Measurements from ENCODE around the gene TSLP.

TSLP gene

DNA sequence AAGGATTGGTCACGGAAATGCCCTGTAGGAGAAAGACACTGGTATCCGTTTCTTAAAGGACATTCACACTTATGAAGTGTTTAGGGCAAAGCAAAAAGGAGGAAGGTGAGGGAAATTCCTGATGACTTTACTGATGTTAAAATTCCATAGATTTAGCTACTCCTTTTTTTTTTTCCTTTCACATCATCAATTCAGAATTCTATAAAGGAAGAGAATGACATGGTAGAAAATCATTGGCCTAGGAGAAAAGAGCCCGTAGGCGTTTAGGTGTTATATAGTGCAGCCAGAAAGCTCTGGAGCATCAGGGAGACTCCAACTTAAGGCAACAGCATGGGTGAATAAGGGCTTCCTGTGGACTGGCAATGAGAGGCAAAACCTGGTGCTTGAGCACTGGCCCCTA is at the start of gene TSLP:
Gene TSLP (plus strand): TSS at position 301 of the 400 bp plus-strand sequence. CDS start 178 bp downstream, outside the sequence.
- no peak for DNase-seq

GRCh38 chr5:111022301-111022700 is 49.2 kb upstream of the TSLP start:
- no peak for DNase-seq

DNA sequence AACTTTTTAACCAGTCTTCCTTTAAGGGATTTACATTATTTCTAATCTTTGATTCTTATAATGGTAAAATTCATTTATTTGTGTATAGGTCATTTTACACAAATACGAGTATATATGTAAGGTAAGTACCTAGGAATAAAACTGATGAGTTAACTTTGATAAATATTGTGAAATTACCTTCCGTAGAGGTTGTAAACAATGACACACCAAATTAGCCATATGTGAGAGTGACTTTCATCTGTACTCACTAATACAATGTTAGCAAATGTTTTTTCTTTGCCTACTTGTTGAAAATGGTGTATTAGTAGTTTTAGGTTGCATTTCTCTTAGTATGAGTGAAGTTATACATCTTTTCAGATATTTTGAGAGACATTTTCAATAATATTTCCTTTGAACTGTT is 42.6 kb upstream of the TSLP start:
- DNase-seq: no peak

DNA sequence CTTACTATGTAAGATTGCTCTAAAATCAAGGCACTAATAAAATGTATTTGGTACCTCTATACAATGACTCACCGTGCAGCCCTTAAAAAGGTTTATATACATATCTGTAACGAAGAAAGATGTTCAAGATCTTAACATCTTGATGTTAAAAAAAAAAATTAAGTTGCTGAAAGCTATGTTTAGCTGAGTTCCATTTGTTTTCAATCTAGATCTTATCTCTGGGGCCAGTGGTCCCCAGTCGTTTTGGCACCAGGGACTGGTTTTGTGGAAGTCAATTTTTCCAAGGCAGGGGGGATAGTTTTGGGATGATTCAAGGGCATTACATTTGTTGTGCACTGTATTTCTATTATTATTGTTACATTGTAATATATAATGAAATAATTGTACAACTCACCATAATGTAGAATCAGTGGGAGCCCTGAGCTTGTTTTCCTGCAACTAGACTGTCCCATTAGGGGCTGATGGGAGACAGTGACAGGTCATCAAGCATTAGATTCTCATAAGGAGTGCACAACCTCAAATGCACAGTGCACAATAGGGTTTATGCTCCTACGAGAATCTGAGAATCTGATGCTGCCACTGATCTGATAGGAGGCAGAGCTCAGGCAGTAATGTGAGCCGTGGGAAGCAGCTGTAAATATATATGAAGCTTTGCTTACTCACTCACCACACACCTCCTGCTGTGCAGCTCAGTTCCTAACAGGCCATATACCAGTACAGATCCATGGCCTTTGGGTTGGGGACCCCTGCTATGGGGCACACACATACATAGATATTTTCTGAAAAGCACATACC is 27.6 kb upstream of the TSLP start:
- no peak for DNase-seq

DNA sequence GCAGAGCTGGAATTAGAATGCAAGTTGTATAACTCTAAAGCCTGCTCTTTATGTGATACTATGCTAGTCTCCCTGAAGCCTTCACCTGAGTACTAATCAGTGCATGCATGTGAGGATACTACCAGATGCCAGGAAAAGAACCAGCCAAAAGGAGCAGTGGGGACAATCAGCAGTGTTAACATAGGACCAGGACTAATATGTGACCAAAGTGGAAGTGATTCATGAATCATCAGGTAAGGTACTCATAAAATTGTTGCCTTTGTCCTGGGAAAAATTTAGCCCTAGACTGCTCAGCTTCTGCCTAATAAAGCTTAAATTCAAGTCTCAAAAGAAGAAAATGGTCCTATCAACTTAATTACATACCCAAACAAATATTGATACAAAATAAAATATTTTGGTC is 13.4 kb upstream of the TSLP start:
- no peak for DNase-seq

- DNase-seq: no peak
These were observed 11.3 kb upstream of the TSLP start for GRCh38 chr5:111060169-111060568.

DNA sequence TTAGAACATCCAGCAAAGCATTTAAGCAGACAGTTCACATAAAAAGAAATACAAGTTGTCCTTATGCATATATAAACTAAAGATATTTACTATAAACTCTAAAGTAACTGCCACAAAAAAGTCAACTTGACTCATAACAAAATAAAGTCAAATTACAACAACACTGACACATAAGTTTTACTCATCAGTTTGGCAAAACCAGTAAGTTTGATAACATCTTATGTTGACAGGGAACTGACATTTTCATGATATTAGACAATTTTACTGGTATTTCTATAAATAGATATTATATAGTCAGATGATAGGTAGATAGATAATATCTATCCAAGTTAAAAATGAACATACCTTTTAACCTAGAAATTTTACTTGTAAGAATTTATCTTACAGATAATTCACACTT is 9.9 kb upstream of the TSLP start:
- no peak for DNase-seq

- peak; percentile 8 for DNase-seq
These were observed 7.7 kb upstream of the TSLP start for GRCh38 chr5:111063709-111064322.

DNA sequence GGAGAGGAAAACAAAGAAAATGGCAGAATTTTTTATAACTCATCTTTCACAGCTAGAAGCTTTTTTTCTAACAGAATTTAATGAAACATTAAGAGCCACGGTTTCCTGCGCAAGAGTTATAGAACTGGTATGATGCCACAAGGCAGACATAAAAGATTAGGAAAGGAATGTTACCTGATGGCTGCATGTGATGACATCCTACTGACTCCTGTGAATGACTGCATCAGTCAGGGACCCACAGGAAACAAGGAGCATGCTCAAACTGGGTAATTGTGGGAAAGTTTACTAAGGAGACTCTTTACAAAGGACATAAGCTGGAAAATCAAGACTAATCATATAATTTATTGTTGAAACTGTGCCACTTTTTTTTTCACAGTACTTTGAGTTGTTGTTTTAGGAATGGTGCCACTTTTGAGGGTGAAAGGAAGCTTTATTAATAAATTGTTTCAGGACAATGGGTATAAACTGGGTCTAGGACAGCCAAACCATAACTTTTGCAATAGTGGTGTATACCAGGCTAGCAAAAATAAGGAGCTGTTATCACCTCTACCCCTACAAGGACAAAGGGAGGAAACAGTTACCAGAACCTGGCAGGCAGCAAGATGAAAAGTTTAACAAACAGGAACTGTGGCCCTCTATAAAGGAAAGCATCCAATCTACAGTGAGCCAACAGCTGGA is 5.1 kb upstream of the TSLP start:
- no peak for DNase-seq

GRCh38 chr5:111068213-111068612 is 3.3 kb upstream of the TSLP start:
- DNase-seq: no peak

GRCh38 chr5:111069839-111070238 is 1.7 kb upstream of the TSLP start:
- no peak for DNase-seq

GRCh38 chr5:111070272-111071134 is 1.0 kb upstream of the TSLP start:
- no peak for DNase-seq

- peak; percentile 65 for DNase-seq
These were observed 1.6 kb downstream of the TSLP start for GRCh38 chr5:111072949-111073682.

GRCh38 chr5:111074244-111074643 is 2.7 kb downstream of the TSLP start:
- no peak for DNase-seq

DNA sequence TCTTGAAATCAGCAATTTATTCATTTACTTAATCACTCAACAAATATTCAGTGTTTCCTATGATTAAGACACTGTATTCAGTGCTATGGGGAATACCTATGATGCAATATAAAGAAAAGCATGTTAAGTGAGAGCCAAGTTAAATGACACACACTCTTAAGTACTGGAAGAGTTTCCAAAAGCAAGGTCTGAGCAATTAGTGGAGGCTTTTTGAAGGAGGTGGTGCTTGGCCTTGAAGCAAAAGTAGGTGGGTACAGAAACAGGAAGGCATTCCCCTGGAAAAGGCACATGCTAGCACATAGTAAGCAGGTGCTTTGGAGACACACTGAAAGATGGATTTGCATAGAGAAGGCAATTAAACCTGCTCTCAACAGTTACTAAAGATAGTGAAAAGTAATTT is 4.0 kb downstream of the TSLP start:
- no peak for DNase-seq

DNA sequence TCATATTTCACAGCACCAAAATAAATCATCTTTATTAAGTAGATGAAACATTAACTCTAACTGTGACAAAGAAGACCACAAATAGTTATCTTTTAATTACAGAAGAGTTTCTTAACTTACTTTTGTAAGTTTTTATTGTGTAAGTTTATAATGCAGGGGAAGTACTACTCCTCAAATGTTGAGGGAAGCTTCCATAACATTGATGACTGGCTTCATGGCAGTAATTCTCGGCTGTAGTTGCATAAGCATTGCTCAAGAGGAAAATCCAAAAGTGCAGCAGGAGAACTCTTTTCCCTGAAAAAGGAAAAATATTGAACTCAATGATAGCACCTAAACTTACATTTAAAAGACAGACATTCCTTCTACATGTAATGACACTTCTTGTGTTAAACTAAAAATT is 4.6 kb downstream of the TSLP start:
- DNase-seq: no peak

GRCh38 chr5:111077678-111078077 is 6.2 kb downstream of the TSLP start:
- no peak for DNase-seq

- DNase-seq: no peak
These were observed 8.3 kb downstream of the TSLP start for GRCh38 chr5:111079846-111080245.

GRCh38 chr5:111083323-111083722 is 11.8 kb downstream of the TSLP start:
- DNase-seq: no peak

DNA sequence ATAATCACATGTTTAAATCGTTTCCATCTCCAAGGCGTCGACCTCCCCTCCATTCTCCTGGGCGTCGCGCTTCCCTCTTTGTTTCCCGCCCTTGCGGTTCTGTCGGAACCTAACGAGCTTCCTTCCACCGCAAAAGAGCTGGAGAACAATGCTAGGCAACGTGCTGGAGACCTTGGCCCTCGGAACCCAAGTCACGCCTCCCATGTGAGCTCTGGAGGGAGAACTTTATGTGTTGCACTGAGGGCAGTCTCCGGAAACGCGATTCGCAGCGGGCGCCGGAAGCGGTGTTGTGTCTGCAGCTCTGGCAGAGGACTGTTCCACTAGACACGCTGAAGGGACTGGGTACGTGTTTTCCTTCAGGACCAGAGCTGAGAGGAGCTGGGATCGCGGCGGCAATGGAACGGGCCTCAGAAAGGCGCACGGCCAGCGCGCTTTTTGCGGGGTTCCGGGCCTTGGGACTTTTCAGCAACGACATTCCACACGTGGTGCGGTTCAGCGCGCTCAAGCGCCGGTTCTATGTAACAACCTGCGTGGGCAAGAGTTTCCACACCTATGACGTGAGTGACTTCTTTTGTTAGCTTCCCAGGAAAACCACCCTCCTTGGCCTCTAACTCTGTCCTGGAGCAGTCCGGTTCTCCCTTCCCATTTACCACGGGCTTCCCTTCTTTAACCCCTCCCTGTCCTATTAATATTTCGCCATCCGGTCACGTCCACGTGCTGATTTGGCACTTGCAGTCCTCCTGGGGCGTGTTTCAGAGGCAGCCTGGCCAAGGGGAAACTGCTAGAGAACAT is 20.7 kb downstream of the TSLP start, which contains the start of gene WDR36:
Gene WDR36 (plus strand): TSS at position 287 of the 792 bp plus-strand sequence. CDS start 109 bp downstream, at position 396.
- peak; percentile 95 for DNase-seq

DNA sequence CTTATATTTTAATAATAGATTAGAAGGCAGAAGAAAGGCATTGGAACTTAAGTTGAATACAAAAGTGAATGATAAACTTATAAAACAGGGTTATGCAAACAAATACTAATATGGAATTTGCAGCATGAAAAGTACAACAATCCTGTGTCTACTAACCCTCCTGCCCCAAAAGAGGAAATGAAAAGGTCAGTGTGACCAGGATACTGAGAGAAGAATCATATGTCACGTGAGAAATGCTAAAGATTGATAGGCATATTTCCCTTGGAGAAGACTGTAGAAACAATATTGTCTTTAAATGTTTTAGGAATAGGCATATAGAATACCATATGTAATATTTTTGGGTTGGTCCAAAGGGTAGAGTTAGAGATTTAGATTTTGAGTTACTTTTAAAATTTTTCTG is 24.5 kb downstream of the TSLP start:
- DNase-seq: no peak

Data from activated CD4-positive, alpha-beta T cell treated with anti-CD3 and anti-CD28 coated beads, Interleukin-2, Interleukin-6, amounts not matched to agents 100 ng/mL and 50 ng/mL, durations not matched to agents 16 hours and 8 hours (primary cell).